ENCODE results near the gene KLHL12.

Gene KLHL12

DNA sequence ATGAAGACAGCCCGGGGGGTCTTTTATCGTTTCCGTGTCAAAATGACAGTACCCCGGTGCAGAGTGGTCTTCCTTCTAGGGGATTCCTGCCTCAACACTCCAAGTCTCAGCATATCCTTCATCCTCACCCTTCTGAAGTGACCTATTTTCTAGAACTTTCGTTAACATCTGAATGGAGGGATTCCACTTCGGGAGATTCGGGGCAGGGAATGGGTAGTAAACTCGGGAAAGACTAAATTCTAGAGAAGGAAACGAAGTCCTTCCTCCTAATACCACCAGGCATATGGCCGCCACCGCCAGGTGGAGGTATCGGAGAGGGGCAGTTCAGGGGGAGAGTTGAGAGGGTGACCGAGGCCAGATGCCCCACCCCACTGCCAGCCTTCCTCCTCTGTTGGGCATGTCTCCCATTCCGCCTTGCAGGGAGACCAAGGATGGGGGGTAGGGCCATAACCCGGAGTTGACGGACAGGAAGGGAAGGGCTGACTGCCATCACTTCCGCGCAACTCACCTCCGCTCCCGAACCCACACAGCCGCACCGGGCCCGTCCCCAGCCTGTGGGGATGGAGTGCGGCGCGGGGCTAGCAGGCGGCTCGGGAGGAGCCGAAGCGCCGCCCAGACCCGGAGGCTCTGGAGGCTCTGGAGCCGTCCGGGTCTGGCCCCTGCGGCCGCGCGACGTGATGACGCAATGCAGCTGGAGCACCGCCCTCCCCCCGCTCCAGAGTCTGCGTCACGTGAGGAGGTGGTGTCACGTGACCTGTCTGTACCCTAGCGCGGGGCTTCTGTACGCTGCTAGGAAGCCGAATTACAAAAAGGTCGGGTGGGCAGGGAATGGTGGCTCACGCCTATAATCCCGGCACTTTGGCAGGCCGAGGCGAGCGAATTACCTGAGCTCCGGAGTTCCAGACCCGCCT, at the start of gene KLHL12:
Gene KLHL12 (minus strand): TSS at position 654 of the 911 bp plus-strand sequence. CDS start 2,072 bp downstream, outside the sequence.
- Histone ChIP-seq H2AFZ (ENCODE audit: low read length) (no peak within 1 kb of the TSS), H3K4me1 (ENCODE audit: insufficient read depth, low read length, severe bottlenecking) (peaks cover 41% of the 10 kb centered on the region), H3K9me2 (ENCODE audit: low read depth, low read length) (no peaks in the 10 kb centered on the region), H3K27me3 (ENCODE audit: insufficient read depth, low read length) (no peaks in the 10 kb centered on the region), H3K36me3 (ENCODE audit: insufficient read depth, low read length) (peaks cover 26% of the 10 kb centered on the region; the same call in 1 of the 2 replicates), H3K4me3 (ENCODE audit: low read depth, low read length, poor library complexity, severe bottlenecking) (peak within 1 kb of the TSS; percentile 98), H3F3A (ENCODE audit: insufficient read depth, low read length) (no peaks in the 10 kb centered on the region), H3K4me2 (ENCODE audit: low read length) (peak within 1 kb of the TSS; percentile 96), H3K79me2 (ENCODE audit: insufficient read depth, low read length) (peaks cover 18% of the 10 kb centered on the region; the same call in 1 of the 2 replicates), H4K20me1 (ENCODE audit: insufficient read depth, low read length) (no peaks in the 10 kb centered on the region), H3K9me3 (ENCODE audit: low read length) (no peaks in the 10 kb centered on the region), H3K27ac (ENCODE audit: low read depth, low read length, poor library complexity, severe bottlenecking) (peak within 1 kb of the TSS; percentile 58), H3K9ac (ENCODE audit: low read length) (peak within 1 kb of the TSS; percentile 95)
- TF ChIP-seq, protein P1, sequence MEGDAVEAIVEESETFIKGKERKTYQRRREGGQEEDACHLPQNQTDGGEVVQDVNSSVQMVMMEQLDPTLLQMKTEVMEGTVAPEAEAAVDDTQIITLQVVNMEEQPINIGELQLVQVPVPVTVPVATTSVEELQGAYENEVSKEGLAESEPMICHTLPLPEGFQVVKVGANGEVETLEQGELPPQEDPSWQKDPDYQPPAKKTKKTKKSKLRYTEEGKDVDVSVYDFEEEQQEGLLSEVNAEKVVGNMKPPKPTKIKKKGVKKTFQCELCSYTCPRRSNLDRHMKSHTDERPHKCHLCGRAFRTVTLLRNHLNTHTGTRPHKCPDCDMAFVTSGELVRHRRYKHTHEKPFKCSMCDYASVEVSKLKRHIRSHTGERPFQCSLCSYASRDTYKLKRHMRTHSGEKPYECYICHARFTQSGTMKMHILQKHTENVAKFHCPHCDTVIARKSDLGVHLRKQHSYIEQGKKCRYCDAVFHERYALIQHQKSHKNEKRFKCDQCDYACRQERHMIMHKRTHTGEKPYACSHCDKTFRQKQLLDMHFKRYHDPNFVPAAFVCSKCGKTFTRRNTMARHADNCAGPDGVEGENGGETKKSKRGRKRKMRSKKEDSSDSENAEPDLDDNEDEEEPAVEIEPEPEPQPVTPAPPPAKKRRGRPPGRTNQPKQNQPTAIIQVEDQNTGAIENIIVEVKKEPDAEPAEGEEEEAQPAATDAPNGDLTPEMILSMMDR (IDR thresholded peaks at IDR 0.05; ENCODE audit: low read length): peak; percentile 70
- no peak for TF ChIP-seq EZH2 (IDR thresholded peaks at IDR 0.05; ENCODE audit: borderline replicate concordance, low read length)

DNA sequence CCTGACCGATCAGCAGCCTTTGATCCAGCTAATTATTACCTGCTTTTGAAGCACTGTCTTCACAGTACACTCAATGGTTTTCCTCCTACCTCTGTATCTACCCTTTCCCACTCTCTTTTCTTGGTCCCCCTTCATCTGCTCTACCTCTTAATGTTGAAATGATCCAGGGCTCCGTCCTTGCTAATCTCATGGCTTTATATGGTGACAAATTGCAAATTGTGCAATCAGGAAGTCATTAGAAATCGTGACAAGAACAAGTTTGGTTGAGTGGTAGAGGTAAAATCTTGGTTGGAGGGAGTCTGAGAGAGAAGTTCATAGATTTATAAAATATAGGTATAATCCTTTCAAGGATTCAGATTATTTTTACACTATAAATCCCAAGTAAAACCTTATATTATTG, 49.6 kb upstream of the KLHL12 start:
- H3K36me3 ChIP-seq (ENCODE audit: insufficient read depth, low read length): no peaks in the 10 kb centered on the region
- TF ChIP-seq, protein P1 (IDR thresholded peaks at IDR 0.05; ENCODE audit: low read length): no peak
- no peak for TF ChIP-seq EZH2 (IDR thresholded peaks at IDR 0.05; ENCODE audit: borderline replicate concordance, low read length)
- H3K9ac ChIP-seq (ENCODE audit: low read length): no peak overlapping the region
- no peak overlapping the region for H3K4me2 ChIP-seq (ENCODE audit: low read length)
- H3K9me3 ChIP-seq (ENCODE audit: low read length): no peaks in the 10 kb centered on the region
- no peaks in the 10 kb centered on the region for H3K9me2 ChIP-seq (ENCODE audit: low read depth, low read length)
- H3F3A ChIP-seq (ENCODE audit: insufficient read depth, low read length): no peaks in the 10 kb centered on the region
- no peaks in the 10 kb centered on the region for H3K79me2 ChIP-seq (ENCODE audit: insufficient read depth, low read length)
- no peak overlapping the region for H3K27ac ChIP-seq (ENCODE audit: low read depth, low read length, poor library complexity, severe bottlenecking)
- H4K20me1 ChIP-seq (ENCODE audit: insufficient read depth, low read length): no peaks in the 10 kb centered on the region
- no peak overlapping the region for H3K4me3 ChIP-seq (ENCODE audit: low read depth, low read length, poor library complexity, severe bottlenecking)
- H3K27me3 ChIP-seq (ENCODE audit: insufficient read depth, low read length): no peaks in the 10 kb centered on the region
- H3K4me1 ChIP-seq (ENCODE audit: insufficient read depth, low read length, severe bottlenecking): no peaks in the 10 kb centered on the region
- no peak overlapping the region for H2AFZ ChIP-seq (ENCODE audit: low read length)

DNA sequence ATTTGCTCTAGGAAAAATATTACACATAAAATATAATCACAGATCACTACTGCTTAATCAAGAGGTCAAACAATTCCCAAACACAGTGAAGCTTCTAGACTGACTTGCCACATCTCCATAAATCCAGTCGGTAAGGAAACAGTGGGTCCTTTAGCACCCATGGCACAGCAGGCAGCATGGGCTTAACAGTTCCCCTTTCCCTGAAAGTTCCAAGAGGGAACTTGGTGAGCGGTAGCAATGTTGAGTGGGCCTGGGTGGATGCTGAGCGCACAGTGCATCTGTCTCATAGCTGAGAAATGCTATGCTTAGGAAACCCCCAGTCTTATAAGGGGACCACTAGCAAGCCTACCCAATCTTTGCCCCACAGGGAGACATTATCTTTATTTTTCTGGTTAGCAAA, 47.8 kb upstream of the KLHL12 start:
- TF ChIP-seq, protein P1 (IDR thresholded peaks at IDR 0.05; ENCODE audit: low read length): no peak
- no peak for TF ChIP-seq EZH2 (IDR thresholded peaks at IDR 0.05; ENCODE audit: borderline replicate concordance, low read length)
- Histone ChIP-seq H3K4me3 (ENCODE audit: low read depth, low read length, poor library complexity, severe bottlenecking) (no peak overlapping the region), H3K79me2 (ENCODE audit: insufficient read depth, low read length) (no peaks in the 10 kb centered on the region), H3K4me2 (ENCODE audit: low read length) (no peak overlapping the region), H3K27ac (ENCODE audit: low read depth, low read length, poor library complexity, severe bottlenecking) (no peak overlapping the region), H3K36me3 (ENCODE audit: insufficient read depth, low read length) (no peaks in the 10 kb centered on the region), H3K9me2 (ENCODE audit: low read depth, low read length) (no peaks in the 10 kb centered on the region), H3K9me3 (ENCODE audit: low read length) (no peaks in the 10 kb centered on the region), H4K20me1 (ENCODE audit: insufficient read depth, low read length) (no peaks in the 10 kb centered on the region), H3K9ac (ENCODE audit: low read length) (no peak overlapping the region), H2AFZ (ENCODE audit: low read length) (no peak overlapping the region), H3K27me3 (ENCODE audit: insufficient read depth, low read length) (no peaks in the 10 kb centered on the region), H3K4me1 (ENCODE audit: insufficient read depth, low read length, severe bottlenecking) (no peaks in the 10 kb centered on the region), H3F3A (ENCODE audit: insufficient read depth, low read length) (no peaks in the 10 kb centered on the region)

Measured in OCI-LY1 (cell line).